GM12875 (cell line): ENCODE data around the gene ATG9A.

Experiments used
- H3K4me3 ChIP-seq: one replicate; pipeline ENCODE4 v1.5.1; 2011; ENCODE audit warnings: low read depth, low read length, control low read depth
- CTCF ChIP-seq: IDR thresholded peaks from 2 replicates; pipeline ENCODE4 v1.5.1; 2011; ENCODE audit warnings: low read depth, mild to moderate bottlenecking, control low read depth, inconsistent platforms, low read length, moderate library complexity, borderline replicate concordance; ENCODE audit not compliant: insufficient read depth

Gene ATG9A

GRCh38 chr2:219245148-219245898, 15.9 kb upstream of the ATG9A start, which contains the start of the genes GLB1L and STK16:
TSS of gene GLB1L (minus strand) at chr2:219245444. CDS start at chr2:219243573, 1,871 bp downstream.
TSS of gene STK16 (plus strand) at chr2:219245479. CDS start at chr2:219246000, 521 bp downstream.
- H3K4me3 ChIP-seq, result peak within 1 kb of the TSS; percentile 54
- no peak for TF ChIP-seq CTCF

- no peak for TF ChIP-seq CTCF
- peak overlapping the region; percentile 54 for H3K4me3 ChIP-seq
Observed at GRCh38 chr2:219244789-219245147, 15.3 kb upstream of the ATG9A start.

GRCh38 chr2:219243291-219243761, 13.9 kb upstream of the ATG9A start:
- TF ChIP-seq CTCF, result no peak
- no peak overlapping the region for H3K4me3 ChIP-seq

GRCh38 chr2:219234331-219234730, 4.9 kb upstream of the ATG9A start:
- H3K4me3 ChIP-seq, result no peak overlapping the region
- TF ChIP-seq CTCF, result no peak

- peak overlapping the region; percentile 84 for H3K4me3 ChIP-seq
Observed at GRCh38 chr2:219230059-219230540, 664 bp upstream of the ATG9A start.

GRCh38 chr2:219228911-219229304, 528 bp downstream of the ATG9A start:
- TF ChIP-seq CTCF, result no peak

More at GRCh38 chr2:219230059-219230540, 664 bp upstream of the ATG9A start:
- no peak for TF ChIP-seq CTCF

More at GRCh38 chr2:219228911-219229304, 528 bp downstream of the ATG9A start:
- H3K4me3 ChIP-seq, result peak overlapping the region; percentile 84
